ENCODE measurements around the gene CPLANE1. TPM values are rescaled to one million over a fixed set of nuclear protein-coding genes. Genes with fewer than 3 reads are reported as not detected.

CPLANE1 gene
- total and polyA plus RNA-seq, 8 donors = 3.5 to 11.0 (median 7.3) TPM

- Histone ChIP-seq H3K4me1 (no peaks in the 10 kb centered on the region), H3K4me3 (no peak overlapping the region), H3K9me3 (no peaks in the 10 kb centered on the region), H3K36me3 (peaks cover 0 to 15% (median 0%) of the 10 kb centered on the region in 3 donors), H3K27me3 (no peaks in the 10 kb centered on the region), H3K27ac (no peak overlapping the region)
- no peak for FAIRE-seq
- no peak for ATAC-seq
- no peak for TF ChIP-seq CTCF (IDR thresholded peaks at IDR 0.05)
- 86 to 91% methylated on average over 3 of the region's 3 CpGs for WGBS, 2 donors
- intact Hi-C loops (cut with DNase I) = no loop called here
- DNase-seq = no peak
These were observed 51.1 kb downstream of the CPLANE1 start for GRCh38 chr5:37198061-37198460.

GRCh38 chr5:37197340-37198050 lies 51.7 kb downstream of the CPLANE1 start:
- DNase-seq (no peak), ATAC-seq (peak in 1 of 4 donors; percentile 28), FAIRE-seq (no peak)
- Histone ChIP-seq H3K4me3 (no peak overlapping the region), H3K36me3 (peaks cover 0 to 17% (median 0%) of the 10 kb centered on the region in 3 donors), H3K4me1 (no peaks in the 10 kb centered on the region), H3K9me3 (no peaks in the 10 kb centered on the region), H3K27me3 (no peaks in the 10 kb centered on the region), H3K27ac (no peak overlapping the region)
- intact Hi-C loops (cut with DNase I) = no loop called here
- 79 to 84% methylated on average over 3 of the region's 3 CpGs for WGBS, 2 donors
- TF ChIP-seq CTCF (IDR thresholded peaks at IDR 0.05) = no peak

GRCh38 chr5:37190592-37190991 lies 58.6 kb downstream of the CPLANE1 start:
- Histone ChIP-seq H3K4me3 (no peak overlapping the region), H3K27ac (no peak overlapping the region), H3K4me1 (no peaks in the 10 kb centered on the region), H3K36me3 (peaks cover 0 to 31% (median 0%) of the 10 kb centered on the region in 3 donors), H3K9me3 (no peaks in the 10 kb centered on the region), H3K27me3 (no peaks in the 10 kb centered on the region)
- DNase-seq = no peak
- no peak for FAIRE-seq
- ATAC-seq = no peak
- TF ChIP-seq CTCF (IDR thresholded peaks at IDR 0.05) = no peak
- 99% methylated on average over 2 of the region's 2 CpGs for WGBS, 2 donors
- intact Hi-C loops (cut with DNase I) = no loop called here

- TF ChIP-seq CTCF (IDR thresholded peaks at IDR 0.05) = no peak
- peaks cover 0 to 24% (median 0%) of the 10 kb centered on the region in 3 donors for H3K36me3 ChIP-seq
These were observed 59.8 kb downstream of the CPLANE1 start for GRCh38 chr5:37189355-37189754.

GRCh38 chr5:37187465-37187977 lies 61.7 kb downstream of the CPLANE1 start:
- Histone ChIP-seq H3K9me3 (no peaks in the 10 kb centered on the region), H3K4me3 (no peak overlapping the region), H3K36me3 (peaks cover 0 to 16% (median 0%) of the 10 kb centered on the region in 3 donors), H3K27me3 (no peaks in the 10 kb centered on the region), H3K4me1 (no peaks in the 10 kb centered on the region), H3K27ac (no peak overlapping the region)
- no peak for TF ChIP-seq CTCF (IDR thresholded peaks at IDR 0.05)
- WGBS, 2 donors = 94 to 97% methylated on average over 3 of the region's 3 CpGs
- intact Hi-C loops (cut with DNase I) = no loop called here
- no peak for FAIRE-seq
- ATAC-seq = no peak
- DNase-seq = no peak

More at GRCh38 chr5:37189355-37189754, 59.8 kb downstream of the CPLANE1 start:
- intact Hi-C loops (cut with DNase I) = no loop called here
- FAIRE-seq (no peak), ATAC-seq (no peak), DNase-seq (no peak)
- Histone ChIP-seq H3K4me3 (no peak overlapping the region), H3K27me3 (no peaks in the 10 kb centered on the region), H3K27ac (no peak overlapping the region), H3K4me1 (no peaks in the 10 kb centered on the region), H3K9me3 (no peaks in the 10 kb centered on the region)
- WGBS, 2 donors = 97 to 98% methylated on average over 4 of the region's 4 CpGs
